Posterior vena cava (tissue), 2 donors: ENCODE measurements around the gene DDN. TPM values are rescaled to one million over a fixed set of nuclear protein-coding genes. Genes with fewer than 3 reads are reported as not detected.

Experiments used
- DNase-seq: peaks from one replicate; pipeline ENCODE4 v3.0.0-alpha.2; 2020; ENCODE audit warnings: low spot score
- intact Hi-C, 2 donors: fragments of 100-400 bp; cut with DNase I; formaldehyde crosslinking; loops; one replicate each; pipeline versions ENCODE4 v1.14.1 to v1.14.2; 2022 to 2023
- total RNA-seq, 2 donors: library from RNA; stranded (reverse); fragmentation: NEBNext Ultra II Directional; extraction: Animal tissue kit (Norgen Biotek cat#: 25700); gene quantifications; one replicate each; pipeline ENCODE4 v1.2.1, GENCODE V29; 2021
- donor health status: DM: yes; HTN: yes; CAD: no.
- donor health status: DM: yes; HTN: yes; CAD: no.

The DDN gene
- total RNA-seq, 2 donors from 2014 or later, result not detected

DNA sequence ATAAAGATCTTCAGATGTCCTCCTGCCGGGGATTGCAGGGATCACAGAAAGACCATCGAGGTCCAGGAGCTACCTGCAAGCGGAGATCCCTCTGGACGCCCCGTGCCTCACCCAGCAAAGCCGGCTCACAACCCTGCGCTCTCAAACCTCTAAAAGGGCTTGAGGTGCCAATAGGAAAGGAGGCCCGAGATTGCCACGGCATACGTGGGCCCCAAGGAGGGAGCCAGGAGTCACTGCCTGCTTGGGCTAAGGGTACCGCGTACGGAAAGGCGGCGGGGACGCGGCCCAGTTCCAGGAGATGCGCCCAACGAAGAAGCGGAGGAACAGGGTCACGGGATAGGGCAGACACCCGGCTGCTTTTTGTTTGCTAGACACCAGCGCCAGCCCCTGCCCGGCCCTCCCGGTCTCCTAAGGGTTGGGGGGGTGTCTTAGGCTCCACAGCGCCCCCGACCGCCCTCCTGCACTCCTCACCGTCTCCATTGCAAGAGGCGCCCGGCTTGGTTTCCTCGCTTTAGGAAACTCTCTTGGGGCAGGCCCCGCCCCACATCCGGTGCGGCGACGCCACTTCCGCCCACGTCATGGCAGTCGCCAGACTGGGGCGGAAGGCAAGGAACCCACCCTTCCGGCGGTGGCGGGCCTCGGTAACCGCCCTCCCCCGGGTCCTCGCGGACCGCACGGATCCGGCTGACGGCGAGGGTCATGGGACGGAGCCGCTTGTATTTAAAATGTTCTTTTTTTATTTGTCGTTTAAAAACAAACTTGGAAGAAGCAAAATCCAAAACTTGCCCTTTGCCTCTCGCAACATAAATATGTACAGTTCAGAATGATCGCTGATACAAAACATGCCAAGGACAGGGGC, 19.3 kb upstream of the DDN start, which contains the start of gene PRKAG1:
TSS of gene PRKAG1 (minus strand) at position 516 of the 859 bp plus-strand sequence. CDS start at position 480, 36 bp downstream.
- peak; percentile 99 for DNase-seq
- intact Hi-C loops, result loop anchor here in 1 of 2 donors (2.0 kb wide), 1 partner anchor 42 kb away; the partner anchor contains the start of gene KMT2D

- DNase-seq, result no peak
- intact Hi-C loops, result loop anchor here in 1 of 2 donors (2.0 kb wide), 1 partner anchor 43 kb away; the partner anchor contains the start of gene KMT2D
These were observed 18.7 kb upstream of the DDN start for GRCh38 chr12:49017891-49018260.

DNA sequence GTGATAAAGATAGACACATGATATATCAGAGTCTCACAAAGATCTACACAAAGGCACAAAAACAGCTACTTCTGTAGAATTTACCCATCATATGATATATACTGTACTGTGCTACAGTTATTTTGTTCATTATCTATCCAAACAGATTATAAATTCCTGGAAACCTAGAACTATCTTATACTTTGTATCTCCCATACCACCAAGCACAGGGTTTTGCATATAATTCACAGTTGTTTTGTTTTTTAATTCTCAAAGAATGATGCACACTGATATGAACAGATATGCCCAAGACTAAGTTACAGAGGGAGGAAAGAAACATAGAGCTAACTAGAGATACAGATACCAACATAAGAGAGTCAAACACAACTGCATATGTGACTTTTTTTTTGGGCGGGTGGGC, 16.0 kb upstream of the DDN start:
- no peak for DNase-seq
- intact Hi-C loops, result no loop called here

GRCh38 chr12:49014547-49014946, 15.4 kb upstream of the DDN start:
- intact Hi-C loops, result loop anchor here in 1 of 2 donors (5.0 kb wide), 1 partner anchor 247 kb away; no protein-coding TSS in a partner anchor
- no peak for DNase-seq

- no peak for DNase-seq
- intact Hi-C loops, result loop anchor here in 1 of 2 donors (5.0 kb wide), 1 partner anchor 246 kb away; no protein-coding TSS in a partner anchor
These were observed 14.3 kb upstream of the DDN start for GRCh38 chr12:49013428-49013827.

GRCh38 chr12:49012739-49013138, 13.6 kb upstream of the DDN start:
- intact Hi-C loops, result loop anchor here in 1 of 2 donors (5.0 kb wide), 1 partner anchor 245 kb away; no protein-coding TSS in a partner anchor
- DNase-seq, result no peak

GRCh38 chr12:49010092-49010668, 11.0 kb upstream of the DDN start:
- DNase-seq, result no peak
- intact Hi-C loops, result loop anchor here in 1 of 2 donors (5.0 kb wide), 1 partner anchor 243 kb away; no protein-coding TSS in a partner anchor

DNA sequence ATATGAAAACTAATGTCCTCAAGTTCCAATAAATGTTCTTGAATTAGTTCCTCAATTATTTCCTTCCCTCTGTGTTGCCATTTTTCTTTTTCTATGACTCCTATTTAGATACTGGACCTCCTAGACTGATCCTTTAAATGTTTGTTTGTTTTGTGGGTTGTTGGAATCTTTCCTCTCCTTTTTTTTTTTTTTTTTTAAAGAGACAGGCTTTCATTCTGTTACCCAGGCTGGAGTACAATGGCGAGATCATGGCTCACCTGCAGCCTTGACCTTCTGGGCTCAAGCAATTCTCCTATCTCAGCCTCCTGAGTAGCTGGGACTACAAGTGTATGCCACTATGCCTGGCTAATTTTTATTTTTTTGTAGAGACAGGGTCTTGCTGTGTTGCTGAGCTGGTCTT, 9.8 kb upstream of the DDN start:
- intact Hi-C loops, result no loop called here
- DNase-seq, result no peak

DNA sequence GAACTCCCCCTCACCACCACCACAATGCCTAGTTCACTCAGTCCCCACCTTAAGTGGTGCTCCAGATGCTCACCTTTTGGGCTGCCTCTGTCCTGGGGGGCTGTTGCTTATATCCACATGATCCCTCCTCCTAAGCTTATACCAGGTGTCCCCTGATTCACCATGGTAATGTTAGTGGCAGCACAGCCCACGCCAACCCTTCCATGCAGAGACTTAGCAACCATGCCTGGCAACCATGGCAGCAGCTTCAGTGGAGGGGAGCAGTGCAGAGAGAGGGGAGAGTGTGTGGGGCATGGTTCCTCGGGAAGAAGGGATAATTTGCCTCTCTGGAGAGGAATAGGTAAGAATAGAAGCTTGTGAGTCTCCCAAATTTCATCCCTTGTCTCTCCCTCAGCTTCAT, 1.2 kb upstream of the DDN start:
- no peak for DNase-seq
- intact Hi-C loops, result no loop called here

DNA sequence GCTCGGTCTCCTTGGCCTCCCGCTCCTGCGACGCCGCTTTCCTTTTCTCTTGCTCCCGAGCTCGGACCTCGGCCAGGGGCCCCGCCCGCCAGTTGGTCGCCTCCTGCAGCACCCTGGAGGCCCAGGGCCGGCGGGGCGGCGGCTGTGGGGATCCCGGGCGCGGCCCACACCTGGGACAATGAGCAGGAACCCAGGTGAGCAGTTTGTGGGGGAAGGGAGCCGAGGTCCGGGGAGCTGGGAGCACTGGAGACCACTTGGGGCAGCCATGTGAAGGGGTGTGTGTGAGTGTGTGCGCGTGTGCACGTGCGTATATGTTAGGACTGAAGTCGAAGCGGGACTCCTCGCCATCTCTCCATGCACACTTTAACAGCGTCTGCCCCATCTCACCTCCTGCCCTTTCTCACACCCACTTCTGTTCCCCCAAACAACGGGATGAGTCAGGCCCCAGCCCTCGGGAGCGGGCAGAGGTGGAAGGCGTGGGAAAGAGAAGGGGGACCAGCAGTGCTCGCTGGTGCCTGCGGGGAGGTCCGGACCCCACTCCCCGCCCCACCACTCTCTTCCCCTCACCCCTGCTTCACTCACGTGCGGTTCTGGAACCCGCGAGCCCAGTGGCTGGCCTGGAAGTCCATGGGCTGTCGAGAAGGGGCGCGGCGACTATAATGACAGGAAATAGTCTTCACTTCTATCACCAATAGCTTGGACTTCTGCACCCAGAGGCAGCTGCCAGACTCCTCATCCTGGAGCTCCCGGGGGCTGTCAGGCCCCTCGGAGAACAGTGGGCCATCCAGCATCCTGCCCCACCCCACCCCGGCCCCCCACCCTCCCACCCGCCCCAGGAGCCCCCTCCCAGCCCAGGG, 450 bp downstream of the DDN start:
- intact Hi-C loops, result no loop called here
- DNase-seq, result no peak

GRCh38 chr12:48997719-48998496, 1.3 kb downstream of the DDN start:
- intact Hi-C loops, result no loop called here

GRCh38 chr12:48996794-48997718, 2.1 kb downstream of the DDN start:
- intact Hi-C loops, result no loop called here
- DNase-seq, result peak; percentile 95

More at GRCh38 chr12:48997719-48998496, 1.3 kb downstream of the DDN start:
- no peak for DNase-seq

- DNase-seq, result peak; percentile 93
These were observed 3.9 kb downstream of the DDN start for GRCh38 chr12:48995086-48995879.

DNA sequence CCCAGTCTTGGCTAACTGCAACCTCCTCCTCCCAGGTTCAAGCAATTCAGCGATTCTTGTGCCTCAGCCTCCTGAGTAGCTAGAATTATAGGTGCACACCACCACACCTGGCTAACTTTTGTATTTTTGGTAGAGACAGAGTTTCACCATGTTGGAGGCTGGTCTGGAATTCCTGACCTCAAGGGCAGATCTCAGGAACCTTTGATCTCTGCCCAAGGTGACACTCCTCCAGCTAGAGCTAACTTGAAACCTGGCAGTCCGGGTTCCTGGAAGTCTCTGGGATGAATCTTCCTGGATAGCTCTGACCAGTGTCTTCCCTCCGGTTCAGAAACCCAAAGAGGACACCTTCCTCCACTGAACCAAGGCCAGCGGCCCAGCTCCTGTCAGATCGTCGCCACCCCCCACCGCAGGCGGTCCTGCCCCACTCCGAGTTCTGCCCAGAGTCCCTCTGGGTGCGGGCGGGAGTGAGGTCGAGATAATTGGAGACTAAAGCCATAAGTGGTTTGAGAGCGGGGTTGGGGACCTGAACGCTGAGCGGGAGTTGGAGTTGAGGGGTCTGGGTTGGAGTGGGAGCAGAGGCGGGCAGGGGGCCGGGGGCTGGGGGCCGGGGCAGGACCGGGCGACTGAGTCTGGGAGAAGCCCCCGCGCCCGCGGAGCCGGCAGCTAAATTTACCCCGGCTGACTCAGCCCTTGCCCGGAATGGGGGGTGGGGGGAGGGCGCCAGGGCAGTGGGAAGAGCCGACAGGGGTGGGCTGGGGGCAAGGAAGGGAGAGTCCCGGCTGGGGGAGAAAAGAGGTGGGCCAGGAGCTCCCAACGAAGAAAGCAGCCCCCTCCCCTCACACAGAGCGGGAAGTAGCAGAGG, 4.7 kb downstream of the DDN start:
- intact Hi-C loops, result no loop called here
- DNase-seq, result no peak

More at GRCh38 chr12:48995086-48995879, 3.9 kb downstream of the DDN start:
- intact Hi-C loops, result no loop called here

- intact Hi-C loops, result no loop called here
These were observed 5.4 kb downstream of the DDN start for GRCh38 chr12:48993787-48994186.

More at GRCh38 chr12:48993787-48994186, 5.4 kb downstream of the DDN start:
- no peak for DNase-seq
